HEK293 (cell line): ENCODE results near the gene ABTB2.

Experiments used
- CTCF ChIA-PET: fragments of 350-600 bp; formaldehyde crosslinking; extraction: SDS; loops from one replicate; lab custom pipeline; 2021; ENCODE audit warnings: antibody characterized with exemption; lab: Yijun Ruan, JAX
- POLR2A ChIA-PET: fragments of 300-600 bp; formaldehyde crosslinking; extraction: SDS; loops from one replicate; lab custom pipeline; 2020; ENCODE audit warnings: antibody characterized with exemption, inconsistent platforms; lab: Yijun Ruan, JAX
- H3K27ac ChIP-seq: fragments of 200-500 bp; sonication (Bioruptor generic); 2 replicates; pipeline ENCODE4 v1.5.1; 2014; ENCODE audit warnings: low read depth, low read length, control low read depth, inconsistent platforms; ENCODE audit errors: extremely low read depth
- H3K36me3 ChIP-seq, 2 experiments: fragments of 200-500 bp in 1 of 2; sonication (Bioruptor generic) in 1 of 2; 1 replicate in 1 of 2; 2 replicates in 1 of 2; pipeline ENCODE4 v1.5.1; 2014 to 2017; ENCODE audit warnings: inconsistent platforms in 2 of 2, low read length in 2 of 2; ENCODE audit not compliant: control insufficient read depth in 2 of 2, insufficient read depth in 1 of 2
- H3K4me1 ChIP-seq: fragments of 200-500 bp; sonication (Bioruptor generic); 2 replicates; pipeline ENCODE4 v1.5.1; 2014; ENCODE audit warnings: mild to moderate bottlenecking, low read length, inconsistent platforms; ENCODE audit not compliant: control insufficient read depth, insufficient read depth
- H3K4me3 ChIP-seq: 2 replicates; pipeline ENCODE4 v1.5.1; 2011; ENCODE audit warnings: low read depth, mild to moderate bottlenecking, control low read depth, low read length, moderate library complexity
- H3K9me3 ChIP-seq: fragments of 200-500 bp; sonication (Bioruptor generic); 2 replicates; pipeline ENCODE4 v1.5.1; 2014; ENCODE audit warnings: low read depth, low read length, inconsistent platforms; ENCODE audit not compliant: control insufficient read depth, insufficient read depth
- HOXA7 ChIP-seq: sonication (generic); formaldehyde crosslinking; IDR thresholded peaks from 2 replicates; pipeline ENCODE4 v1.8.1; 2022; ENCODE audit warnings: missing genetic modification reagents, borderline replicate concordance
- IKZF3 ChIP-seq: fragments of 450-650 bp; IDR thresholded peaks from 2 replicates; pipeline ENCODE4 v1.5.0; 2018; ENCODE audit warnings: missing biosample characterization, mild to moderate bottlenecking, missing genetic modification characterization, moderate library complexity
- ZBTB7A ChIP-seq: fragments of 450-650 bp; formaldehyde crosslinking; IDR thresholded peaks from 2 replicates; pipeline ENCODE4 v1.5.1; 2016; ENCODE audit warnings: low read depth, missing biosample characterization, missing genetic modification characterization
- ZNF140 ChIP-seq: fragments of 450-650 bp; formaldehyde crosslinking; IDR thresholded peaks from 2 replicates; pipeline ENCODE4 v1.5.1; 2016; ENCODE audit warnings: missing biosample characterization, missing genetic modification characterization
- ZNF146 ChIP-seq: fragments of 450-650 bp; formaldehyde crosslinking; IDR thresholded peaks from 2 replicates; pipeline ENCODE4 v1.5.1; 2016; ENCODE audit warnings: missing biosample characterization, missing genetic modification characterization
- ZNF148 ChIP-seq: fragments of 450-650 bp; formaldehyde crosslinking; IDR thresholded peaks from 2 replicates; pipeline ENCODE4 v1.5.0; 2017; ENCODE audit warnings: missing biosample characterization, missing genetic modification characterization, borderline replicate concordance
- ZNF175 ChIP-seq: fragments of 450-650 bp; formaldehyde crosslinking; IDR thresholded peaks from 2 replicates; pipeline ENCODE4 v1.5.1; 2016; ENCODE audit warnings: missing biosample characterization, missing genetic modification characterization
- ZNF184 ChIP-seq: fragments of 450-650 bp; IDR thresholded peaks from 2 replicates; pipeline ENCODE4 v1.5.1; 2018; ENCODE audit warnings: missing biosample characterization, mild to moderate bottlenecking, missing genetic modification characterization
- ZNF266 ChIP-seq: fragments of 450-650 bp; formaldehyde crosslinking; IDR thresholded peaks from 2 replicates; pipeline ENCODE4 v1.5.1; 2016; ENCODE audit warnings: missing biosample characterization, missing genetic modification characterization, low read depth
- ZNF560 ChIP-seq: fragments of 450-650 bp; formaldehyde crosslinking; IDR thresholded peaks from 2 replicates; pipeline ENCODE4 v1.5.1; 2017; ENCODE audit warnings: missing biosample characterization, missing genetic modification characterization, borderline replicate concordance
- ZNF768 ChIP-seq: fragments of 450-650 bp; formaldehyde crosslinking; IDR thresholded peaks from 2 replicates; pipeline ENCODE4 v1.5.1; 2018; ENCODE audit warnings: missing biosample characterization, mild to moderate bottlenecking, missing genetic modification characterization
- TF ChIP-seq, protein P1 (sequence below): fragments of 450-650 bp; formaldehyde crosslinking; IDR thresholded peaks from 2 replicates; pipeline ENCODE4 v1.5.1; 2016; ENCODE audit warnings: missing biosample characterization, missing genetic modification characterization, borderline replicate concordance
- TF ChIP-seq, protein P2 (sequence below): fragments of 450-650 bp; formaldehyde crosslinking; IDR thresholded peaks from 2 replicates; pipeline ENCODE4 v1.5.1; 2017; ENCODE audit warnings: missing biosample characterization, missing genetic modification characterization
- TF ChIP-seq, protein P3 (sequence below): fragments of 450-650 bp; formaldehyde crosslinking; IDR thresholded peaks from 2 replicates; pipeline ENCODE4 v1.5.1; 2016; ENCODE audit warnings: missing biosample characterization, missing genetic modification characterization

ABTB2 gene

GRCh38 chr11:34165121-34165520 is 192.7 kb downstream of the ABTB2 start:
- no peak overlapping the region for H3K27ac ChIP-seq
- POLR2A ChIA-PET: no interaction called here
- TF ChIP-seq ZNF140 (tag by site-specific recombination): no peak
- no peak for TF ChIP-seq IKZF3 (tag by site-specific recombination)
- TF ChIP-seq ZNF175: no peak
- TF ChIP-seq, all 188 proteins: peak for 0
- H3K4me3 ChIP-seq: no peak overlapping the region
- no peaks in the 10 kb centered on the region for H3K9me3 ChIP-seq
- H3K4me1 ChIP-seq: no peaks in the 10 kb centered on the region
- H3K36me3 ChIP-seq: peaks cover 0 to 45% of the 10 kb centered on the region in 2 experiments; a peak in 2 of 3 replicates
- CTCF ChIA-PET: interaction anchor here (0.5 to 1.5 kb wide), 4 partner anchors 9 to 168 kb away, joined by 3 to 5 read pairs (median 3); no protein-coding TSS in a partner anchor

DNA sequence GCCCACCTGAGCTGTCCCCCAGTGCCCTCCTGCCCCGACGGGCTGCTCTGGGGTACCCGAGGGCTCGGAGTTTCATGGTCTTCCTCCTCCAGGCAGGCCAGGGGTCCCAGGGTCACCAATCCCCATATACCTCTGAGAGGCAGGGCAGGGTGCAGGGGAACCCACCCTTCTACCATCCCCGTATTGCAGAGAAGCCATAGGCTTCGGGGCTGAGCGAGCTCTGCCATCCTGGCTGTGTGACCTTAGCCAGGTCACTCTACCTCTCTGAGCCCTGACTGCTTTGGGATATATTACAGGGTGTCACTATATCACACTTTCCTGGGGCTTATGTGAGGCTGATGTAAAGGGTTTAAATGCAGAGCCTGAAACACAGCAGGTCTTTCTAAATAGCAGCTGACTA is 195.0 kb downstream of the ABTB2 start:
- ChIA-PET POLR2A (no interaction called here), CTCF (interaction anchor here (1.0 to 1.8 kb wide), 2 partner anchors 11 to 194 kb away, joined by 3 to 6 read pairs; no protein-coding TSS in a partner anchor)
- no peak overlapping the region for H3K4me3 ChIP-seq
- no peaks in the 10 kb centered on the region for H3K4me1 ChIP-seq
- no peaks in the 10 kb centered on the region for H3K9me3 ChIP-seq
- TF ChIP-seq ZNF148 (no peak), ZNF768 (tag by site-specific recombination) (peak; percentile 83)
- peaks cover 0 to 58% of the 10 kb centered on the region in 2 experiments; a peak in 2 of 3 replicates for H3K36me3 ChIP-seq
- no peak overlapping the region for H3K27ac ChIP-seq

- TF ChIP-seq, protein P1, sequence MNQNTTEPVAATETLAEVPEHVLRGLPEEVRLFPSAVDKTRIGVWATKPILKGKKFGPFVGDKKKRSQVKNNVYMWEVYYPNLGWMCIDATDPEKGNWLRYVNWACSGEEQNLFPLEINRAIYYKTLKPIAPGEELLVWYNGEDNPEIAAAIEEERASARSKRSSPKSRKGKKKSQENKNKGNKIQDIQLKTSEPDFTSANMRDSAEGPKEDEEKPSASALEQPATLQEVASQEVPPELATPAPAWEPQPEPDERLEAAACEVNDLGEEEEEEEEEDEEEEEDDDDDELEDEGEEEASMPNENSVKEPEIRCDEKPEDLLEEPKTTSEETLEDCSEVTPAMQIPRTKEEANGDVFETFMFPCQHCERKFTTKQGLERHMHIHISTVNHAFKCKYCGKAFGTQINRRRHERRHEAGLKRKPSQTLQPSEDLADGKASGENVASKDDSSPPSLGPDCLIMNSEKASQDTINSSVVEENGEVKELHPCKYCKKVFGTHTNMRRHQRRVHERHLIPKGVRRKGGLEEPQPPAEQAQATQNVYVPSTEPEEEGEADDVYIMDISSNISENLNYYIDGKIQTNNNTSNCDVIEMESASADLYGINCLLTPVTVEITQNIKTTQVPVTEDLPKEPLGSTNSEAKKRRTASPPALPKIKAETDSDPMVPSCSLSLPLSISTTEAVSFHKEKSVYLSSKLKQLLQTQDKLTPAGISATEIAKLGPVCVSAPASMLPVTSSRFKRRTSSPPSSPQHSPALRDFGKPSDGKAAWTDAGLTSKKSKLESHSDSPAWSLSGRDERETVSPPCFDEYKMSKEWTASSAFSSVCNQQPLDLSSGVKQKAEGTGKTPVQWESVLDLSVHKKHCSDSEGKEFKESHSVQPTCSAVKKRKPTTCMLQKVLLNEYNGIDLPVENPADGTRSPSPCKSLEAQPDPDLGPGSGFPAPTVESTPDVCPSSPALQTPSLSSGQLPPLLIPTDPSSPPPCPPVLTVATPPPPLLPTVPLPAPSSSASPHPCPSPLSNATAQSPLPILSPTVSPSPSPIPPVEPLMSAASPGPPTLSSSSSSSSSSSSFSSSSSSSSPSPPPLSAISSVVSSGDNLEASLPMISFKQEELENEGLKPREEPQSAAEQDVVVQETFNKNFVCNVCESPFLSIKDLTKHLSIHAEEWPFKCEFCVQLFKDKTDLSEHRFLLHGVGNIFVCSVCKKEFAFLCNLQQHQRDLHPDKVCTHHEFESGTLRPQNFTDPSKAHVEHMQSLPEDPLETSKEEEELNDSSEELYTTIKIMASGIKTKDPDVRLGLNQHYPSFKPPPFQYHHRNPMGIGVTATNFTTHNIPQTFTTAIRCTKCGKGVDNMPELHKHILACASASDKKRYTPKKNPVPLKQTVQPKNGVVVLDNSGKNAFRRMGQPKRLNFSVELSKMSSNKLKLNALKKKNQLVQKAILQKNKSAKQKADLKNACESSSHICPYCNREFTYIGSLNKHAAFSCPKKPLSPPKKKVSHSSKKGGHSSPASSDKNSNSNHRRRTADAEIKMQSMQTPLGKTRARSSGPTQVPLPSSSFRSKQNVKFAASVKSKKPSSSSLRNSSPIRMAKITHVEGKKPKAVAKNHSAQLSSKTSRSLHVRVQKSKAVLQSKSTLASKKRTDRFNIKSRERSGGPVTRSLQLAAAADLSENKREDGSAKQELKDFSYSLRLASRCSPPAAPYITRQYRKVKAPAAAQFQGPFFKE (tag by site-specific recombination): no peak
- no peak for TF ChIP-seq ZNF184
- TF ChIP-seq, protein P2, sequence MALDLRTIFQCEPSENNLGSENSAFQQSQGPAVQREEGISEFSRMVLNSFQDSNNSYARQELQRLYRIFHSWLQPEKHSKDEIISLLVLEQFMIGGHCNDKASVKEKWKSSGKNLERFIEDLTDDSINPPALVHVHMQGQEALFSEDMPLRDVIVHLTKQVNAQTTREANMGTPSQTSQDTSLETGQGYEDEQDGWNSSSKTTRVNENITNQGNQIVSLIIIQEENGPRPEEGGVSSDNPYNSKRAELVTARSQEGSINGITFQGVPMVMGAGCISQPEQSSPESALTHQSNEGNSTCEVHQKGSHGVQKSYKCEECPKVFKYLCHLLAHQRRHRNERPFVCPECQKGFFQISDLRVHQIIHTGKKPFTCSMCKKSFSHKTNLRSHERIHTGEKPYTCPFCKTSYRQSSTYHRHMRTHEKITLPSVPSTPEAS (tag by site-specific recombination): no peak
- TF ChIP-seq HOXA7 (CRISPR knock-in tag): no peak
- no peak for TF ChIP-seq ZNF560 (tag by site-specific recombination)
- no peak for TF ChIP-seq ZBTB7A
- no peak for TF ChIP-seq ZNF266 (tag by site-specific recombination)
- no peak for TF ChIP-seq ZNF146
- TF ChIP-seq, protein P3, sequence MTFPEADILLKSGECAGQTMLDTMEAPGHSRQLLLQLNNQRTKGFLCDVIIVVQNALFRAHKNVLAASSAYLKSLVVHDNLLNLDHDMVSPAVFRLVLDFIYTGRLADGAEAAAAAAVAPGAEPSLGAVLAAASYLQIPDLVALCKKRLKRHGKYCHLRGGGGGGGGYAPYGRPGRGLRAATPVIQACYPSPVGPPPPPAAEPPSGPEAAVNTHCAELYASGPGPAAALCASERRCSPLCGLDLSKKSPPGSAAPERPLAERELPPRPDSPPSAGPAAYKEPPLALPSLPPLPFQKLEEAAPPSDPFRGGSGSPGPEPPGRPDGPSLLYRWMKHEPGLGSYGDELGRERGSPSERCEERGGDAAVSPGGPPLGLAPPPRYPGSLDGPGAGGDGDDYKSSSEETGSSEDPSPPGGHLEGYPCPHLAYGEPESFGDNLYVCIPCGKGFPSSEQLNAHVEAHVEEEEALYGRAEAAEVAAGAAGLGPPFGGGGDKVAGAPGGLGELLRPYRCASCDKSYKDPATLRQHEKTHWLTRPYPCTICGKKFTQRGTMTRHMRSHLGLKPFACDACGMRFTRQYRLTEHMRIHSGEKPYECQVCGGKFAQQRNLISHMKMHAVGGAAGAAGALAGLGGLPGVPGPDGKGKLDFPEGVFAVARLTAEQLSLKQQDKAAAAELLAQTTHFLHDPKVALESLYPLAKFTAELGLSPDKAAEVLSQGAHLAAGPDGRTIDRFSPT (tag by site-specific recombination): no peak
- Histone ChIP-seq H3K9me3 (no peaks in the 10 kb centered on the region), H3K36me3 (peaks cover 0 to 58% of the 10 kb centered on the region in 2 experiments; a peak in 2 of 3 replicates), H3K27ac (no peak overlapping the region), H3K4me1 (no peaks in the 10 kb centered on the region), H3K4me3 (no peak overlapping the region)
- ChIA-PET POLR2A (no interaction called here), CTCF (interaction anchor here (0.5 to 1.8 kb wide), 3 partner anchors 12 to 293 kb away, joined by 3 to 6 read pairs (median 3); no protein-coding TSS in a partner anchor)
Measured at GRCh38 chr11:34162493-34162820, 195.4 kb downstream of the ABTB2 start.
